HCT116 (cell line): Measurements from ENCODE around the gene TEX30. TPM values are rescaled to one million over a fixed set of nuclear protein-coding genes. Genes with fewer than 3 reads are reported as not detected.

Experiments used
- ATAC-seq: fragments of 200-7000 bp; cut with Tn5 transposase; 2 replicates; pipeline ENCODE4 v1.9.1; 2020; ENCODE audit warnings: mild to moderate bottlenecking, moderate library complexity
- BruUV-seq: library from RNA; stranded (reverse); fragments of 400-500 nt; replicated peaks from 2 replicates; lab custom pipeline; 2021; lab: Mats Ljungman, UMichigan
- CTCF ChIA-PET: fragments of 300-600 bp; sonication (Branson Sonifier 250); formaldehyde crosslinking; loops from one replicate; lab custom pipeline; 2021; ENCODE audit warnings: antibody characterized with exemption; lab: Charles Lee
- POLR2A ChIA-PET: fragments of 300-600, 350-600 bp; sonication (Branson Sonifier 250); formaldehyde crosslinking; loops from one replicate; lab custom pipeline; 2021; ENCODE audit warnings: antibody characterized with exemption; lab: Charles Lee
- RAD21 ChIA-PET, 2 experiments: fragments of 300-600 bp; sonication (Branson Sonifier 250); formaldehyde crosslinking; loops; one replicate each; lab custom pipeline; 2023; ENCODE audit warnings: low total read pairs in 2 of 2; ENCODE audit not compliant: uncharacterized antibody in 2 of 2, unreplicated experiment in 2 of 2, low non-redundant PET in 1 of 2; lab: Charles Lee
- DNase-seq: peaks from one replicate; pipeline ENCODE4 v3.0.0-alpha.2; 2010; ENCODE audit warnings: low read depth, low spot score
- H2AFZ ChIP-seq: fragments of 200-600 bp; shearing (Covaris generic), sonication (generic); 2 replicates; pipeline ENCODE4 v1.6.1; 2017; ENCODE audit warnings: low read depth, mixed run types, mixed read lengths, antibody characterized with exemption, low read length; ENCODE audit not compliant: poor library complexity, severe bottlenecking
- H3K27ac ChIP-seq: 2 replicates; pipeline ENCODE4 v1.5.1; 2012; ENCODE audit warnings: low read depth, low read length
- H3K27me3 ChIP-seq: fragments of 200-600 bp; sonication (generic); 2 replicates; pipeline ENCODE4 v1.6.1; 2016; ENCODE audit warnings: mixed run types, low read length, mixed read lengths; ENCODE audit not compliant: insufficient read depth
- H3K36me3 ChIP-seq, 2 experiments: fragments of 200-500 bp in 1 of 2; fragments of 200-600 bp in 1 of 2; sonication (Bioruptor generic) in 1 of 2; sonication (generic) in 1 of 2; 2 replicates each; pipeline versions ENCODE4 v1.5.1 to v1.6.1; 2014 to 2016; ENCODE audit warnings: low read length in 2 of 2, inconsistent platforms in 1 of 2, mixed read lengths in 1 of 2, mixed run types in 1 of 2; ENCODE audit not compliant: insufficient read depth in 2 of 2, control insufficient read depth in 1 of 2
- H3K4me1 ChIP-seq, 2 experiments: fragments of 200-600 bp in 1 of 2; sonication (generic) in 1 of 2; 2 replicates each; pipeline versions ENCODE4 v1.5.1 to v1.6.1; 2012 to 2017; ENCODE audit warnings: low read length in 2 of 2, inconsistent platforms in 1 of 2, mild to moderate bottlenecking in 1 of 2, mixed read lengths in 1 of 2, mixed run types in 1 of 2, moderate library complexity in 1 of 2; ENCODE audit not compliant: insufficient read depth in 2 of 2, control insufficient read depth in 1 of 2
- H3K4me2 ChIP-seq: fragments of 200-600 bp; sonication (generic); 2 replicates; pipeline ENCODE4 v1.6.1; 2017; ENCODE audit warnings: mixed run types, low read length, mixed read lengths
- H3K4me3 ChIP-seq, 2 experiments: fragments of 200-600 bp in 1 of 2; sonication (generic) in 1 of 2; replicated peaks in 1 of 2; 2 replicates each; pipeline ENCODE4 v1.5.1; 2011 to 2016; ENCODE audit warnings: low read length in 2 of 2, control low read depth in 1 of 2, low read depth in 1 of 2, mild to moderate bottlenecking in 1 of 2, mixed read lengths in 1 of 2, mixed run types in 1 of 2
- H3K79me2 ChIP-seq: fragments of 200-600 bp; sonication (generic); 2 replicates; pipeline ENCODE4 v1.6.1; 2017; ENCODE audit warnings: mild to moderate bottlenecking, mixed run types, low read length, moderate library complexity, mixed read lengths; ENCODE audit not compliant: insufficient read depth
- H3K9ac ChIP-seq: fragments of 200-600 bp; sonication (generic); 2 replicates; pipeline ENCODE4 v1.6.1; 2016; ENCODE audit warnings: low read length, mixed read lengths
- H3K9me2 ChIP-seq: fragments of 200-600 bp; sonication (generic), shearing (Covaris generic); 2 replicates; pipeline ENCODE4 v1.6.1; 2017; ENCODE audit warnings: mixed run types, mild to moderate bottlenecking, moderate library complexity; ENCODE audit not compliant: insufficient read depth
- H3K9me3 ChIP-seq, 2 experiments: fragments of 200-500 bp in 1 of 2; fragments of 200-600 bp in 1 of 2; sonication (Bioruptor generic) in 1 of 2; sonication (generic) in 1 of 2; 2 replicates each; pipeline ENCODE4 v1.6.1; 2014 to 2017; ENCODE audit warnings: low read length in 2 of 2, mixed read lengths in 2 of 2, inconsistent platforms in 1 of 2, low read depth in 1 of 2, mild to moderate bottlenecking in 1 of 2, mixed run types in 1 of 2, moderate library complexity in 1 of 2; ENCODE audit not compliant: control insufficient read depth in 1 of 2, insufficient read depth in 1 of 2
- H4K20me1 ChIP-seq: fragments of 200-600 bp; sonication (generic), shearing (Covaris generic); 2 replicates; pipeline ENCODE4 v1.6.1; 2017; ENCODE audit warnings: mixed run types, mild to moderate bottlenecking, moderate library complexity; ENCODE audit not compliant: insufficient read depth
- CBX3 ChIP-seq: IDR thresholded peaks from 2 replicates; pipeline ENCODE4 v1.6.1; 2012; ENCODE audit warnings: low read depth
- CEBPB ChIP-seq: IDR thresholded peaks from 2 replicates; pipeline ENCODE4 v1.6.1; 2012; ENCODE audit warnings: low read depth
- EGR1 ChIP-seq: IDR thresholded peaks from 2 replicates; pipeline ENCODE4 v1.6.1; 2012; ENCODE audit warnings: low read depth
- ELF1 ChIP-seq: IDR thresholded peaks from 2 replicates; pipeline ENCODE4 v1.6.1; 2012; ENCODE audit warnings: low read depth, borderline replicate concordance
- EZH2 ChIP-seq: fragments of 200-600 bp; sonication (generic); IDR thresholded peaks from 2 replicates; pipeline ENCODE4 v1.6.1; 2017; ENCODE audit warnings: antibody characterized with exemption, mixed run types
- EZH2phosphoT487 ChIP-seq: fragments of 200-600 bp; IDR thresholded peaks from 2 replicates; pipeline ENCODE4 v1.6.1; 2018; ENCODE audit warnings: antibody characterized with exemption, borderline replicate concordance
- JUND ChIP-seq: IDR thresholded peaks from 2 replicates; pipeline ENCODE4 v1.6.1; 2012
- POLR2A ChIP-seq: IDR thresholded peaks from 2 replicates; pipeline ENCODE4 v1.7.0; 2011; ENCODE audit warnings: borderline replicate concordance; ENCODE audit not compliant: insufficient read depth, insufficient read length; ENCODE audit errors: extremely low read depth
- POLR2AphosphoS5 ChIP-seq: IDR thresholded peaks from 2 replicates; pipeline ENCODE4 v1.6.1; 2011; ENCODE audit warnings: mild to moderate bottlenecking, low read depth, low read length, moderate library complexity
- RAD21 ChIP-seq: IDR thresholded peaks from 2 replicates; pipeline ENCODE4 v1.6.1; 2012; ENCODE audit warnings: low read depth, mild to moderate bottlenecking
- REST ChIP-seq: IDR thresholded peaks from 2 replicates; pipeline ENCODE4 v1.6.1; 2012; ENCODE audit warnings: low read depth
- SIN3A ChIP-seq: IDR thresholded peaks from 2 replicates; pipeline ENCODE4 v1.6.1; 2012; ENCODE audit warnings: low read depth
- TCF7L2 ChIP-seq: IDR thresholded peaks from 2 replicates; pipeline ENCODE4 v1.7.0; 2011; ENCODE audit warnings: borderline replicate concordance, inconsistent platforms; ENCODE audit not compliant: insufficient read depth, insufficient read length; ENCODE audit errors: extremely low read depth
- ZNF274 ChIP-seq: fragments of 200-500 bp; sonication (Bioruptor generic); IDR thresholded peaks from 2 replicates; pipeline ENCODE4 v1.6.1; 2014; ENCODE audit warnings: mild to moderate bottlenecking, low read depth, low read length, inconsistent platforms
- intact Hi-C: fragments of 100-400 bp; cut with micrococcal nuclease; formaldehyde crosslinking; loops from 2 replicates; pipeline ENCODE4 v1.10.0; 2022
- total RNA-seq: library from RNA; stranded (reverse); gene quantifications from one replicate; pipeline ENCODE4 v1.2.1, GENCODE V29; 2021; ENCODE audit not compliant: unreplicated experiment
- TF ChIP-seq, protein P1 (sequence below): IDR thresholded peaks from 2 replicates; pipeline ENCODE4 v1.6.1; 2012

The TEX30 gene
- total RNA-seq, 1 experiment from 2014 or later = 22.3 TPM

DNA sequence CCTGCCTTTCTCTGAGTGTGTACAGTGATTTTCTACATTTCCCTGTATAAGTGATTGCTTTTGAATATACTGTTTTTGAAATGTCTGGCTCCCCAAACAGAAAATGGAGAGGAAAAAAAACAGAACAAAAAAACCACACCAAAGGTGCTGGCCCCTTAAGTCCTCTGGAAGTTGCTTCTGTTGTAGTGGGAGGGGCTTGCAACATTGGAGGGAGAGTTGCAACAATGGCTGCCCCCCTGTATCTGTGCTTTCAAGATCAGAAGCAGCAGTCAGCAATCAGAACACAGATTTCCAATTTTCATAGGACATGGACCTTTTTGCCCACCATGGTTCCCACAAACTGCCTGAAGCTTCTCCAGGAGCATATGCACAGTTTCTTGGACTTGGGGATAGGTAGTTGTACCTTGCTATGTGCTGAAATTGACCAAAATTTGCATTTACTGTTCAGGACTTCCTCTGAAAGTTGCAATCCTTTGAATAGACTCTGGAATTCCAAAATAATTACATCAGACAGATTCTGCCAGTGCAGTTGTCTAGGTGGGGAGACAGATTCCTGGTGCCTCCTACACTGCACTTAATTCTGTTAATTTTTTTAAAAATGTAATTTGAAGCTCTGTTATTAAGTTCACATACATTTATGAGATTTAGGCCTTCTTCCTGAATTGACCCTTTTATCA lies 39.2 kb upstream of the TEX30 start (continued):
- no peak for TF ChIP-seq REST

GRCh38 chr13:102807699-102808098 lies 34.1 kb upstream of the TEX30 start:
- ChIA-PET RAD21 (no interaction called here), POLR2A (no interaction called here)
- H3K79me2 ChIP-seq = peaks cover 9% of the 10 kb centered on the region
- no peak overlapping the region for H2AFZ ChIP-seq
- DNase-seq (no peak), ATAC-seq (no peak)
- BruUV-seq = no TSS peak
- H3K4me1 ChIP-seq = no peaks in the 10 kb centered on the region
- H3K4me2 ChIP-seq = no peak overlapping the region
- H3K9me3 ChIP-seq = no peaks in the 10 kb centered on the region
- H3K9me2 ChIP-seq = no peaks in the 10 kb centered on the region
- TF ChIP-seq RAD21 (no peak), ELF1 (no peak), EZH2phosphoT487 (no peak), ZNF274 (no peak), SIN3A (no peak), TCF7L2 (no peak), POLR2AphosphoS5 (no peak), EZH2 (no peak), CBX3 (no peak), JUND (no peak), POLR2A (no peak), CEBPB (no peak), EGR1 (no peak)
- TF ChIP-seq, protein P1, sequence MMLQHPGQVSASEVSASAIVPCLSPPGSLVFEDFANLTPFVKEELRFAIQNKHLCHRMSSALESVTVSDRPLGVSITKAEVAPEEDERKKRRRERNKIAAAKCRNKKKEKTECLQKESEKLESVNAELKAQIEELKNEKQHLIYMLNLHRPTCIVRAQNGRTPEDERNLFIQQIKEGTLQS = no peak
- TF ChIP-seq, all 23 proteins: peak for 0
- no peak overlapping the region for H3K9ac ChIP-seq
- H3K27me3 ChIP-seq = no peaks in the 10 kb centered on the region
- no peak overlapping the region for H3K27ac ChIP-seq
- CTCF ChIA-PET = no interaction called here
- H3K4me3 ChIP-seq = no peak overlapping the region
- H3K36me3 ChIP-seq = no peaks in the 10 kb centered on the region
- no peaks in the 10 kb centered on the region for H4K20me1 ChIP-seq
- intact Hi-C loops = no loop called here
